Activated naive CD8-positive, alpha-beta T cell treated with anti-CD3 and anti-CD28 coated beads, Interleukin-2, amount 50 U/mL, for 16 hours (primary cell): ENCODE results near the gene TSGA10IP.

Experiments used
- DNase-seq: peaks from one replicate; pipeline ENCODE4 v3.0.0-alpha.2; 2020; ENCODE audit warnings: low read depth, low spot score

The TSGA10IP gene

GRCh38 chr11:65976216-65977176, 31.2 kb downstream of the TSGA10IP start:
- no peak for DNase-seq

- no peak for DNase-seq
These were observed 32.5 kb downstream of the TSGA10IP start for GRCh38 chr11:65977621-65978390.

- DNase-seq: no peak
These were observed 33.3 kb downstream of the TSGA10IP start for GRCh38 chr11:65978391-65979238.

GRCh38 chr11:65979261-65979759, 34.0 kb downstream of the TSGA10IP start:
- DNase-seq: no peak

GRCh38 chr11:65981101-65981740, 35.9 kb downstream of the TSGA10IP start:
- DNase-seq: no peak

GRCh38 chr11:65981972-65982823, 36.9 kb downstream of the TSGA10IP start:
- DNase-seq: no peak

GRCh38 chr11:65982824-65983588, 37.7 kb downstream of the TSGA10IP start:
- no peak for DNase-seq

- DNase-seq: no peak
These were observed 38.3 kb downstream of the TSGA10IP start for GRCh38 chr11:65983589-65983987.

GRCh38 chr11:65987336-65987735, 42.1 kb downstream of the TSGA10IP start:
- DNase-seq: no peak

- DNase-seq: peak; percentile 87
These were observed 43.7 kb downstream of the TSGA10IP start for GRCh38 chr11:65988791-65989592.

- DNase-seq: no peak
These were observed 46.8 kb downstream of the TSGA10IP start for GRCh38 chr11:65992056-65992455.

GRCh38 chr11:65997286-65997685, 52.0 kb downstream of the TSGA10IP start:
- no peak for DNase-seq

GRCh38 chr11:66001942-66002647, 56.8 kb downstream of the TSGA10IP start, which contains the start of the genes BANF1 and EIF1AD:
BANF1 (plus strand) TSS chr11:66002503; CDS start chr11:66003251, 748 bp downstream.
EIF1AD (minus strand) TSS chr11:66002157; CDS start chr11:66000389, 1,768 bp downstream.
- DNase-seq: peak; percentile 85

GRCh38 chr11:66002648-66003225, 57.5 kb downstream of the TSGA10IP start:
- no peak for DNase-seq

- DNase-seq: no peak
These were observed 58.0 kb downstream of the TSGA10IP start for GRCh38 chr11:66003291-66003690.

- DNase-seq: no peak
These were observed 58.9 kb downstream of the TSGA10IP start for GRCh38 chr11:66004186-66004585.
